Liver (tissue), 3 donors: Measurements from ENCODE around the gene TLR9.

Experiments
- ATF3 ChIP-seq: IDR thresholded peaks from 2 replicates; pipeline ENCODE4 v1.6.1; 2016; ENCODE audit warnings: antibody characterized with exemption
- CTCF ChIP-seq: fragments of 150-350 bp; IDR thresholded peaks from 2 replicates; pipeline ENCODE4 v1.5.1; 2017; ENCODE audit warnings: improper control_type of control experiment, low read depth, low read length; ENCODE audit not compliant: missing input control
- FOXA1 ChIP-seq: IDR thresholded peaks from 2 replicates; pipeline ENCODE4 v1.6.1; 2016; ENCODE audit warnings: antibody characterized with exemption
- REST ChIP-seq: IDR thresholded peaks from 2 replicates; pipeline ENCODE4 v1.6.1; 2016; ENCODE audit warnings: antibody characterized with exemption, mild to moderate bottlenecking
- donor health status: healthy.
- donor health status: healthy.

- TF ChIP-seq CTCF (no peak), REST (no peak), FOXA1 (no peak), ATF3 (no peak)
Observed at GRCh38 chr3:52247409-52248164, 22.1 kb upstream of the TLR9 start.
